HG03064 (cell line): ENCODE data around the gene DGKD.

Source experiments
- ATAC-seq: cut with Tn5 transposase; IDR thresholded peaks from one replicate; pipeline ENCODE4 v1.9.1; 2021; ENCODE audit warnings: low read depth; ENCODE audit not compliant: unreplicated experiment

Gene DGKD

GRCh38 chr2:233338046-233338445 lies 16.2 kb upstream of the DGKD start:
- ATAC-seq: no peak

- ATAC-seq: no peak
Measured at GRCh38 chr2:233338812-233339368, 15.4 kb upstream of the DGKD start.

GRCh38 chr2:233339427-233339826 lies 14.9 kb upstream of the DGKD start:
- ATAC-seq: no peak

GRCh38 chr2:233341296-233341695 lies 13.0 kb upstream of the DGKD start:
- ATAC-seq: no peak

- ATAC-seq: no peak
Measured at GRCh38 chr2:233342301-233342700, 12.0 kb upstream of the DGKD start.

- no peak for ATAC-seq
Measured at GRCh38 chr2:233343171-233343705, 11.1 kb upstream of the DGKD start.

- ATAC-seq: no peak
Measured at GRCh38 chr2:233346376-233346775, 7.9 kb upstream of the DGKD start.

GRCh38 chr2:233346930-233347329 lies 7.4 kb upstream of the DGKD start:
- no peak for ATAC-seq

GRCh38 chr2:233349005-233349998 lies 5.0 kb upstream of the DGKD start:
- ATAC-seq: no peak

GRCh38 chr2:233350708-233351107 lies 3.6 kb upstream of the DGKD start:
- ATAC-seq: no peak

GRCh38 chr2:233351423-233351822 lies 2.9 kb upstream of the DGKD start:
- ATAC-seq: no peak

- ATAC-seq: no peak
Measured at GRCh38 chr2:233352141-233352842, 2.0 kb upstream of the DGKD start.

GRCh38 chr2:233353101-233353768 lies 1.1 kb upstream of the DGKD start:
- no peak for ATAC-seq

GRCh38 chr2:233354500-233354924 lies 218 bp downstream of the DGKD start:
- ATAC-seq: peak; percentile 34

GRCh38 chr2:233354971-233355574 lies 779 bp downstream of the DGKD start:
- ATAC-seq: no peak

GRCh38 chr2:233355916-233356315 lies 1.6 kb downstream of the DGKD start:
- ATAC-seq: no peak

- no peak for ATAC-seq
Measured at GRCh38 chr2:233356546-233357308, 2.4 kb downstream of the DGKD start.

- no peak for ATAC-seq
Measured at GRCh38 chr2:233358335-233358734, 4.0 kb downstream of the DGKD start.

GRCh38 chr2:233358947-233359346 lies 4.7 kb downstream of the DGKD start:
- ATAC-seq: no peak
